Measurements from ENCODE around the gene TENT4A.

The TENT4A gene

DNA sequence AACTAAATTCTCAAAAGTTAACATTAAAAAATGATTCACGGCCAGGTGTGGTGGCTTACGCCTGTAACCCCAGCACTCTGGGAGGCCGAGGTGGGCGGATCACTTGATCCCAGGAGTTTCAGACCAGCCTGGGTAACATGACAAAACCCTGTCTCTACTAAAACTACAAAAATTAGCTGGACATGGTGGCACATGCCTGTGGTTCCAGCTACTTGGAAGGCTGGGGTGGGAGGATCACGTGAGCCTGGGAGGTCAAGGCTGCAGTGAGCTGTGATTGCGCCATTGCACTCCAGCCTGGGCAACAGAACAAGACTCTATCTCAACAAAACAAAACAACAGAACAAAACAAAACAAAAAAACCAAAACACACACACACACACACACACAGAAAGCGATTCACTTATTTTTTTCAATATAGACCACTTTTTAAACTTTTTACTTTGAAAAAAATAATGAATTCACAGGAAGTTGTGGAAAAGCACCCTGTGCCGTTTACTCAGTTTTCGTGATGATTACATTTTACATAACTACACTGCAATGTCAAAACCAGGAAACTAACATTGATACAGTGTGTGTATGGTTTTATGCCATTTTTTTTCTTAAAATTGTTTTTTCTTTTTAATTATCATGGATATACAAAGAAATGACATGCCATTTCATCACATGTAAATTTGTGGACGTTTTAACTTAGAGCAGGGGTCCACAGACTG is 73.7 kb downstream of the TENT4A start:
- Histone ChIP-seq H3K4me1 (no peaks in the 10 kb centered on the region), H3K9me3 (ENCODE audit: control insufficient read depth, low read length) (no peaks in the 10 kb centered on the region), H3K27me3 (ENCODE audit: control insufficient read depth, insufficient read depth, low read length) (no peaks in the 10 kb centered on the region), H3K4me3 (ENCODE audit: low read depth, low read length) (no peak overlapping the region), H3K79me2 (no peaks in the 10 kb centered on the region), H3K27ac (no peak overlapping the region), H3K9ac (no peak overlapping the region), H3K36me3 (ENCODE audit: control insufficient read depth, insufficient read depth, low read length) (no peaks in the 10 kb centered on the region), H3K4me2 (ENCODE audit: low read length) (no peak overlapping the region), H2AFZ (no peak overlapping the region)
- TF ChIP-seq, protein P1, sequence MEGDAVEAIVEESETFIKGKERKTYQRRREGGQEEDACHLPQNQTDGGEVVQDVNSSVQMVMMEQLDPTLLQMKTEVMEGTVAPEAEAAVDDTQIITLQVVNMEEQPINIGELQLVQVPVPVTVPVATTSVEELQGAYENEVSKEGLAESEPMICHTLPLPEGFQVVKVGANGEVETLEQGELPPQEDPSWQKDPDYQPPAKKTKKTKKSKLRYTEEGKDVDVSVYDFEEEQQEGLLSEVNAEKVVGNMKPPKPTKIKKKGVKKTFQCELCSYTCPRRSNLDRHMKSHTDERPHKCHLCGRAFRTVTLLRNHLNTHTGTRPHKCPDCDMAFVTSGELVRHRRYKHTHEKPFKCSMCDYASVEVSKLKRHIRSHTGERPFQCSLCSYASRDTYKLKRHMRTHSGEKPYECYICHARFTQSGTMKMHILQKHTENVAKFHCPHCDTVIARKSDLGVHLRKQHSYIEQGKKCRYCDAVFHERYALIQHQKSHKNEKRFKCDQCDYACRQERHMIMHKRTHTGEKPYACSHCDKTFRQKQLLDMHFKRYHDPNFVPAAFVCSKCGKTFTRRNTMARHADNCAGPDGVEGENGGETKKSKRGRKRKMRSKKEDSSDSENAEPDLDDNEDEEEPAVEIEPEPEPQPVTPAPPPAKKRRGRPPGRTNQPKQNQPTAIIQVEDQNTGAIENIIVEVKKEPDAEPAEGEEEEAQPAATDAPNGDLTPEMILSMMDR (IDR thresholded peaks at IDR 0.05) = no peak

DNA sequence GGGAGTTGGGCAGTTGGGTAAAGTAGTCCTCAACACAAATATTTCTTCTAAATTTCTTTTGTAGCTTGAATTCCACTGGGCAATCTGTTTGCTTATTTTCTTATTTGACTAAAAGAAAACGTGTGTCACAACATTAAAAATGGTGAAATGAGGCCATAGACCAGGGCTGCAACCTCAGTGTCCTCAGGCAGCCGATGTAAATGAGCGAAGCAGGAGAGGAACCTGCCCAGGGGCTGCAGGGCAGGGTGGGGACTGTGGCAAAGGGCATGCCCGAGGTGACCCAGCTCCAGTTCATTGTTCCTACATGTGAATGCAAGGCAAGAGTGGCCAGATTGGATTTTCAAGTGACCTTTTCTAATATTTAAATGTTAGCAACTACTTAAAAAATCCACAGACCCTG is 74.7 kb downstream of the TENT4A start:
- H2AFZ ChIP-seq = no peak overlapping the region
- H3K36me3 ChIP-seq (ENCODE audit: control insufficient read depth, insufficient read depth, low read length) = no peaks in the 10 kb centered on the region
- no peak overlapping the region for H3K9ac ChIP-seq
- no peaks in the 10 kb centered on the region for H3K27me3 ChIP-seq (ENCODE audit: control insufficient read depth, insufficient read depth, low read length)
- H3K4me3 ChIP-seq (ENCODE audit: low read depth, low read length) = no peak overlapping the region
- no peaks in the 10 kb centered on the region for H3K4me1 ChIP-seq
- TF ChIP-seq, protein P1 (IDR thresholded peaks at IDR 0.05) = no peak
- H3K27ac ChIP-seq = no peak overlapping the region
- H3K9me3 ChIP-seq (ENCODE audit: control insufficient read depth, low read length) = no peaks in the 10 kb centered on the region
- H3K4me2 ChIP-seq (ENCODE audit: low read length) = no peak overlapping the region
- H3K79me2 ChIP-seq = no peaks in the 10 kb centered on the region

DNA sequence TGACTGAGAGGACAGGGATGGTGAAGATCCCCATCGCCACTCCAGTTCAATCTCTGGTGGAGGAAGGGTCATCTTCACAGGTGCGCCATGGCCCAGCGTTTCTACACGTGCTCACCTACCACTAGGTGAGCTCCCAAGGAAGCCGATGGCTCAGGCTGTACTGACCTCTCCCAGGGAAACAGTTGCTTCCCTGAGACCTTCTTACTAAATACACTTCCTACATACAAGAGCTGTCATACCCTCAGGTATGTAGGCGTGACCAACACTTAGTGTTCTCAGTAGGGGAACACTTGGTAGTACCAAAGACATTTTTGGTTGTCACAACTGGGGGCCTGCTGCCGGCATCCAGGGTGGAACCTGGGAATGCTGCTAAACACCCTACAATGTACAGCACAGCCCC is 75.2 kb downstream of the TENT4A start:
- no peak overlapping the region for H3K4me3 ChIP-seq (ENCODE audit: low read depth, low read length)
- H2AFZ ChIP-seq = no peak overlapping the region
- no peaks in the 10 kb centered on the region for H3K27me3 ChIP-seq (ENCODE audit: control insufficient read depth, insufficient read depth, low read length)
- H3K79me2 ChIP-seq = no peaks in the 10 kb centered on the region
- no peak overlapping the region for H3K4me2 ChIP-seq (ENCODE audit: low read length)
- TF ChIP-seq, protein P1 (IDR thresholded peaks at IDR 0.05) = no peak
- no peaks in the 10 kb centered on the region for H3K9me3 ChIP-seq (ENCODE audit: control insufficient read depth, low read length)
- H3K27ac ChIP-seq = no peak overlapping the region
- H3K4me1 ChIP-seq = no peaks in the 10 kb centered on the region
- H3K36me3 ChIP-seq (ENCODE audit: control insufficient read depth, insufficient read depth, low read length) = no peaks in the 10 kb centered on the region
- H3K9ac ChIP-seq = no peak overlapping the region

DNA sequence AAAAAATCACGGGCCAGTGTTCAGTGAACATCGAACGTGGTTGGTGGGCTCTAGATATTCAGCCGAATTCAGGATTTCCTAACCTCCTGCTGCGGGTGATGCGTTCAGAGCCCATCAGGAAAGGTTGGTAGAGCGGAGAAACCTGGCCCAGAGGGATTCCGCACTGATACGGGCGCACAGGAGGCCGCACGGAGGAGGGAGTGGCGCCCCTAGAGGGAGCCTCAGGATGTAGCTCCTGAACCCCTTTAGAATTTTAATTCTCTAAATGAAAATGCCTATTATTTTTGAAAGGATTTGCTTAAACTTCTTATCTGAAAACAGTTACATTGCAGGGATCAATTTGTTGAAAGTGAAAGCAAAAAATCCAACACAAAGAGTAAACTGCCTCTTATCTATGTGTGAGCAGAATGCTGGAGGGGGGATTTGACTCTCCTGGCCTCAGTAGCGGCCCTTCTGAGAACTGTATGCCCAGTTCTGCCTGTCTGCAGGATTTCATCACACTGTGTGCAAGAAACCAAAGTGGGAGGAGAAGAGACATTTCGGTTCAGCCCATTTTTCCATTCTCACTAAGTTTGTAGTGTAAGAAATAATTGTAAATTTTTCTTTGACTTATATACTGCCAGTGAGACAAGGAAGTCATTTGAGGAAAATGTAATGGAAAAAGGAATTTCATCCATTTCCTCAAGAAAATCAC is 75.9 kb downstream of the TENT4A start:
- H3K27me3 ChIP-seq (ENCODE audit: control insufficient read depth, insufficient read depth, low read length) = no peaks in the 10 kb centered on the region
- H3K27ac ChIP-seq = no peak overlapping the region

More for the DNA sequence above, 75.9 kb downstream of the TENT4A start:
- no peak overlapping the region for H2AFZ ChIP-seq
- no peaks in the 10 kb centered on the region for H3K4me1 ChIP-seq
- no peak overlapping the region for H3K9ac ChIP-seq
- no peak overlapping the region for H3K4me3 ChIP-seq (ENCODE audit: low read depth, low read length)
- H3K79me2 ChIP-seq = no peaks in the 10 kb centered on the region
- TF ChIP-seq, protein P1 (IDR thresholded peaks at IDR 0.05) = no peak
- no peak overlapping the region for H3K4me2 ChIP-seq (ENCODE audit: low read length)
- H3K36me3 ChIP-seq (ENCODE audit: control insufficient read depth, insufficient read depth, low read length) = no peaks in the 10 kb centered on the region
- H3K9me3 ChIP-seq (ENCODE audit: control insufficient read depth, low read length) = no peaks in the 10 kb centered on the region

Data from parathyroid adenoma (tissue), 2 donors.